Left ventricle myocardium inferior (tissue), 1 donor: Measurements from ENCODE around the gene POM121L2. TPM values are rescaled to one million over a fixed set of nuclear protein-coding genes. Genes with fewer than 3 reads are reported as not detected.
A peak's percentile ranks its signal among the peaks of the same experiment; 100 is the strongest.

ENCODE experiments used
- DNase-seq: peaks from one replicate; pipeline ENCODE4 v3.0.0-alpha.2; 2020
- H3K27ac ChIP-seq: fragments of 200-600 bp; replicated peaks from 2 replicates; pipeline ENCODE4 v1.8.0; 2021
- H3K27me3 ChIP-seq: fragments of 200-600 bp; 2 replicates; pipeline ENCODE4 v1.8.0; 2021; ENCODE audit warnings: low read depth
- H3K36me3 ChIP-seq: fragments of 200-600 bp; 2 replicates; pipeline ENCODE4 v1.8.0; 2021
- H3K4me1 ChIP-seq: fragments of 200-600 bp; 2 replicates; pipeline ENCODE4 v1.8.0; 2021
- H3K4me3 ChIP-seq: fragments of 200-600 bp; 2 replicates; pipeline ENCODE4 v1.8.0; 2021; ENCODE audit warnings: mild to moderate bottlenecking, moderate library complexity
- H3K9me3 ChIP-seq: fragments of 200-600 bp; replicated peaks from 2 replicates; pipeline ENCODE4 v1.8.0; 2021
- CTCF ChIP-seq: fragments of 200-600 bp; IDR thresholded peaks from 2 replicates; pipeline ENCODE4 v1.8.0; 2021; ENCODE audit warnings: antibody characterized with exemption, mild to moderate bottlenecking, borderline replicate concordance
- intact Hi-C: fragments of 100-400 bp; cut with micrococcal nuclease; formaldehyde crosslinking; loops from one replicate; pipeline ENCODE4 v1.11.0; 2022
- total RNA-seq: library from RNA; stranded (reverse); fragmentation: NEBNext Ultra II Directional; extraction: Animal tissue kit (Norgen Biotek cat#: 25700); gene quantifications from one replicate; pipeline ENCODE4 v1.2.1, GENCODE V29; 2021
- donor health status: DM: no; HTN: yes; CAD: no; lungs with severe emphysema.

The POM121L2 gene
- total RNA-seq, 1 donor from 2014 or later = not detected

DNA sequence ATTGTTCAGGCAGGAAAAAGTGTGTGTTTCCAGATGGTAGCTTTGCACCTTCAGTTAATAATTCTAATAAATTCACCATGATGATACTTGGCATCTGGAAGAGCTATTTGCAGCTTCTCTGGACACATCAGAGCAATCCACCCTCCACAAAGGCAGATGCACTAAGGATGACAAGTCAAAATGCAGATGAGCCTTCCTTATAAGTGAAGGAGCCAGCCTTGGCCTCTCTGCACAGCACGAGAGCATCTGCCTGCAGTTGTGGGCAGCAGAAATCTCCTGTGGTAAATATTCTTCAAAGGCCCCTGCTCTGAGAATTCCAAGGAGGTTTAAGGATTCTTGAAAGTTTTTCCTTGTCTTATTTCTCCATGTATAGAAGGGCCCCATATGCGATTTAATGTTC lies 6.9 kb upstream of the POM121L2 start:
- H3K9me3 ChIP-seq = no peaks in the 10 kb centered on the region
- H3K4me1 ChIP-seq = no peaks in the 10 kb centered on the region
- no peaks in the 10 kb centered on the region for H3K36me3 ChIP-seq
- H3K4me3 ChIP-seq = no peak overlapping the region
- intact Hi-C loops = no loop called here
- DNase-seq = no peak
- TF ChIP-seq CTCF = no peak
- no peak overlapping the region for H3K27ac ChIP-seq
- peaks cover 45% of the 10 kb centered on the region for H3K27me3 ChIP-seq

DNA sequence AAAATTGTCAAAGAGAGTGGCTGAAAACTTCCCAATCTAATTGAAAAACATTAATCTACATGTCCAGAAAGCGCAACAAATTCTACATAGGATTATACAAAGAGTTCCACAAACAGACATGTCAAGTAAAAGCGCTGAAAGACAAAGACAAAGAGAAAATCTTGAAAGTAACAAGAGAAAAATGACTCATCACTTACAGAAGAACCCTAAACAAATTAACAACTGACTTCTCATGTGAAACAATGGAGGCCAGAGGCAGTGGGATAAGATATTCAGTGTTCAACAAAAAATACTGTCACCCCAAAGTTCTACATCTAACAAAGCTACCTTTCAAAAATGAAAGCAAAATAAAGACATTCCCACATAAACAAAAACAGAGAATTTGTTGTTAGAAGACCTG lies 2.0 kb upstream of the POM121L2 start:
- Histone ChIP-seq H3K27me3 (peaks cover 71% of the 10 kb centered on the region), H3K4me1 (peaks cover 12% of the 10 kb centered on the region), H3K27ac (no peak overlapping the region), H3K4me3 (no peak overlapping the region), H3K36me3 (no peaks in the 10 kb centered on the region), H3K9me3 (no peaks in the 10 kb centered on the region)
- TF ChIP-seq CTCF = no peak
- intact Hi-C loops = no loop called here
- no peak for DNase-seq

DNA sequence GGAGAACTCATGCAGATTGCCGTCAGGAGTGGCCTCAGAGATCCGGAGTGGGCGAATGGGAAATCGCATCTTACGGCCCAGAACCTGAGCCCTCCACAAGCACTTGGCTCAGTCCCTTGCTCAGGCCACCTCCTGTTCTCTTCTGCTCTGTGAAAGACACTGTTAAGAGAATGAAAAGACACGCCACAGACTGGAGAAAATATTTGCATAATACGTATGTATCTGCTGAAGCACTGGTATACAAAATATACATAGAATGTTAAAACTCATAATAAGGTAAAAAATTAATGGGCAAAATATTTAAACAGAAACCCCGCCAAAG lies 838 bp upstream of the POM121L2 start:
- TF ChIP-seq CTCF = no peak
- DNase-seq = no peak
- H3K36me3 ChIP-seq = no peaks in the 10 kb centered on the region
- H3K4me3 ChIP-seq = peak overlapping the region; percentile 65
- H3K9me3 ChIP-seq = no peaks in the 10 kb centered on the region
- intact Hi-C loops = no loop called here
- peaks cover 12% of the 10 kb centered on the region for H3K4me1 ChIP-seq
- peaks cover 80% of the 10 kb centered on the region for H3K27me3 ChIP-seq
- H3K27ac ChIP-seq = no peak overlapping the region

DNA sequence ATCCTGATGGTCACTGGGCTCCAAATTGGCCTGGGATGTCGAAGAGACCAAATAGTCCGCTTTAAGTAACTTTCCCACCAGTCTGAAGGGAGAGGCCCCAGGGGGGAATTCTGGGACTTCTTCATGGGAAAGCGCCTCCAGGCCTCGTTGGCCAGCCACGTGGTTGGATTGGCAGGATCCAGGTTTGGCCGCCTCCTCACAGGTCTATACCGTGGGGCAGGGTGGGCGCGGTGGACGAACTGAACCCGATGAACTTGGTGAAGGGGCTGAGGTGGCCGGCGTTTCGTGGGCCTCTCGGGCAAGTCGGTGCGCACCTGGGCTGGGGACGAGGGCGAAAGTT lies 297 bp downstream of the POM121L2 start:
- no peak for TF ChIP-seq CTCF
- H3K36me3 ChIP-seq = no peaks in the 10 kb centered on the region
- H3K4me1 ChIP-seq = peaks cover 12% of the 10 kb centered on the region
- intact Hi-C loops = no loop called here
- H3K9me3 ChIP-seq = no peaks in the 10 kb centered on the region
- H3K27ac ChIP-seq = no peak overlapping the region
- H3K27me3 ChIP-seq = peaks cover 89% of the 10 kb centered on the region
- no peak for DNase-seq
- peak overlapping the region; percentile 65 for H3K4me3 ChIP-seq

DNA sequence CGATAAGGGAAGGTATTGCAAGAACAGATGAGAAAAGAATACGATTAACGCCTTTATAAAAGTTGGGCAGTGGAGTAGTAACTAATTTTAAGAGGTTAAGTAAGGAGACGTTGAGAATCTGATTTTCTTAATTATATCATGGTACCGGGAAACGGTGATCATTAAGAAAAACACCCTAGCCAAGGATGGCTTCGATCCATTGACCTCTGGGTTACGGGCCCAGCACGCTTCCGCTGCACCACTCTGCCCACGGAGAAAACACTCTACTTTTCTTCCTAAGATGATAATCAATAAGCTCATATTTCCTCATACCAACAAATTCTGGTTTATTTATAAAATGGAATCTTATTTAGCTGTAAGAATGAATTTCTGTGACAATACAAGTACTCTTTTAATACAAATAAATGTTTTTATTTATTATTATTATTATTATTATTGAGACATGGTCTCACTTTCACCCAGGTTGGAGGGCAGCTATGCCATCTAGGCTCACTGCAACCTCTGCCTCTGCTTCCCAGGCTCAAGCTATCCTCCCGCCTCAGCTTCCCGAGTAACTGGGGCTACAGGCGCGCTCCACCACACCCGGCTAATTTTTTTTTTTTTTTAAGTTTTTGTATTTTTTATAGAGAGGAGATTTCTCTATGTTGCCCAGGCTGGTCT lies 8.3 kb downstream of the POM121L2 start:
- no peak for DNase-seq
- Histone ChIP-seq H3K4me1 (no peaks in the 10 kb centered on the region), H3K4me3 (no peak overlapping the region), H3K27me3 (peaks cover 98% of the 10 kb centered on the region), H3K9me3 (no peaks in the 10 kb centered on the region), H3K36me3 (no peaks in the 10 kb centered on the region), H3K27ac (no peak overlapping the region)
- no peak for TF ChIP-seq CTCF
- intact Hi-C loops = no loop called here
